Keratinocyte (primary cell): ENCODE results near the gene MTUS2. TPM values are rescaled to one million over a fixed set of nuclear protein-coding genes. Genes with fewer than 3 reads are reported as not detected.

ENCODE experiments used
- DNase-seq: peaks from one replicate; pipeline ENCODE4 v3.0.0-alpha.2; 2011; ENCODE audit warnings: low read depth, missing footprints, low spot score
- FAIRE-seq: peaks from 2 replicates; lab custom pipeline; 2011; peaks lifted over from hg19 to GRCh38; lab: Jason Lieb, UNC
- H2AFZ ChIP-seq: 2 replicates; pipeline ENCODE4 v1.6.0; 2012; ENCODE audit warnings: low read length, control low read depth, inconsistent platforms; ENCODE audit not compliant: control insufficient read depth
- H3K27ac ChIP-seq: 2 replicates; pipeline ENCODE4 v1.5.1; 2011; ENCODE audit warnings: low read length; ENCODE audit not compliant: control insufficient read depth, insufficient read depth
- H3K27me3 ChIP-seq: 3 replicates; pipeline ENCODE4 v1.6.0; 2011; ENCODE audit warnings: low read length; ENCODE audit not compliant: control insufficient read depth, insufficient read depth; ENCODE audit errors: extremely low read depth
- H3K36me3 ChIP-seq, 2 experiments: 2 replicates in 1 of 2; 3 replicates in 1 of 2; pipeline ENCODE4 v1.5.1; 2011; ENCODE audit warnings: low read length in 2 of 2, mild to moderate bottlenecking in 1 of 2; ENCODE audit not compliant: control insufficient read depth in 2 of 2, insufficient read depth in 2 of 2; ENCODE audit errors: extremely low read depth in 1 of 2
- H3K4me1 ChIP-seq: 3 replicates; pipeline ENCODE4 v1.5.1; 2011; ENCODE audit warnings: low read length; ENCODE audit not compliant: control insufficient read depth, insufficient read depth; ENCODE audit errors: extremely low read depth
- H3K4me2 ChIP-seq: 3 replicates; pipeline ENCODE4 v1.6.0; 2011; ENCODE audit warnings: low read depth, low read length; ENCODE audit not compliant: control insufficient read depth, insufficient read depth; ENCODE audit errors: extremely low read depth
- H3K4me3 ChIP-seq, 3 experiments: fragments of 200-600 bp in 1 of 3; sonication (generic) in 1 of 3; 2 replicates in 2 of 3; 3 replicates in 1 of 3; pipeline ENCODE4 v1.5.1; 2011 to 2016; ENCODE audit warnings: low read length in 3 of 3, mild to moderate bottlenecking in 3 of 3, control low read depth in 2 of 3, inconsistent platforms in 1 of 3, low read depth in 1 of 3, mixed read lengths in 1 of 3, mixed run types in 1 of 3, moderate library complexity in 1 of 3; ENCODE audit not compliant: control insufficient read depth in 2 of 3, insufficient read depth in 2 of 3; ENCODE audit errors: extremely low read depth in 1 of 3
- H3K79me2 ChIP-seq: 2 replicates; pipeline ENCODE4 v1.6.0; 2012; ENCODE audit warnings: low read length; ENCODE audit not compliant: control insufficient read depth, insufficient read depth
- H3K9ac ChIP-seq: 3 replicates; pipeline ENCODE4 v1.6.0; 2011; ENCODE audit warnings: low read length; ENCODE audit not compliant: control insufficient read depth, insufficient read depth; ENCODE audit errors: extremely low read depth
- H3K9me1 ChIP-seq: 3 replicates; pipeline ENCODE4 v1.6.0; 2011; ENCODE audit warnings: low read length; ENCODE audit not compliant: control insufficient read depth, insufficient read depth; ENCODE audit errors: extremely low read depth
- H3K9me3 ChIP-seq: 2 replicates; pipeline ENCODE4 v1.5.1; 2012; ENCODE audit warnings: low read depth, low read length; ENCODE audit not compliant: control insufficient read depth
- H4K20me1 ChIP-seq: 3 replicates; pipeline ENCODE4 v1.6.0; 2011; ENCODE audit warnings: low read length; ENCODE audit not compliant: control insufficient read depth, insufficient read depth; ENCODE audit errors: extremely low read depth
- CTCF ChIP-seq, 3 experiments: IDR thresholded peaks in 1 of 3; conservative IDR thresholded peaks in 1 of 3; optimal IDR thresholded peaks in 1 of 3; 2 replicates in 2 of 3; 3 replicates in 1 of 3; pipeline versions ENCODE3 to v1.5.1; 2011; ENCODE audit warnings: low read length in 3 of 3, mild to moderate bottlenecking in 3 of 3, moderate library complexity in 2 of 3, control low read depth in 1 of 3, inconsistent platforms in 1 of 3; ENCODE audit not compliant: insufficient read depth in 2 of 3; ENCODE audit errors: extremely low read depth in 1 of 3
- EZH2 ChIP-seq: IDR thresholded peaks from one replicate; pipeline ENCODE4 v1.6.1; 2012; ENCODE audit warnings: inconsistent platforms, mild to moderate bottlenecking, low read length, moderate library complexity
- dilution Hi-C: fragments of 300-500 bp; cut with MboI; formaldehyde crosslinking; loops from one replicate; pipeline ENCODE4 v1.7.0; 2020; ENCODE audit warnings: low sequenced_read_pairs; ENCODE audit not compliant: extremely low pct_ligation_motif_present
- polyA plus RNA-seq, 5 experiments: library from polyadenylated mRNA; depleted of rRNA in 3 of 5; stranded (reverse) in 3 of 5; stranded (forward) in 1 of 5; unstranded in 1 of 5; fragments of >200 nt; gene quantifications; 1 replicate in 1 of 5; 2 replicates in 3 of 5; 3 replicates in 1 of 5; pipeline versions ENCODE4 v1.2.1 to v1.2.3, GENCODE V29; 2011 to 2012; ENCODE audit warnings: missing spikeins in 2 of 5, low read depth in 1 of 5, low replicate concordance in 1 of 5

MTUS2 gene
- polyA plus RNA-seq, 1 donor (not counting 4 experiments of a cell fraction or from before 2014, with no cell fraction given) = 0.17 TPM

- dilution Hi-C loops = no loop called here
- Histone ChIP-seq H3K4me2 (no peak overlapping the region), H3K4me3 (no peak overlapping the region), H4K20me1 (no peaks in the 10 kb centered on the region), H3K4me1 (no peaks in the 10 kb centered on the region), H2AFZ (no peak overlapping the region), H3K79me2 (no peaks in the 10 kb centered on the region), H3K9me3 (peaks cover 4% of the 10 kb centered on the region), H3K27ac (no peak overlapping the region), H3K36me3 (no peaks in the 10 kb centered on the region), H3K27me3 (no peaks in the 10 kb centered on the region), H3K9me1 (no peaks in the 10 kb centered on the region), H3K9ac (no peak overlapping the region)
- TF ChIP-seq EZH2 (no peak), CTCF (optimal IDR thresholded peaks at IDR 0.05 in 1 of 3, IDR thresholded peaks at IDR 0.05 in 1 of 3, conservative IDR thresholded peaks at IDR 0.05 in 1 of 3; ENCODE audit: extremely low read depth in 1 of 3, insufficient read depth in 2 of 3, low read length in 3 of 3) (no peak)
- FAIRE-seq (no peak), DNase-seq (no peak)
Observed at GRCh38 chr13:29021311-29021710, 201.2 kb downstream of the MTUS2 start.

GRCh38 chr13:29021717-29022116, 201.6 kb downstream of the MTUS2 start:
- no peak for FAIRE-seq
- dilution Hi-C loops = no loop called here

More at GRCh38 chr13:29021717-29022116, 201.6 kb downstream of the MTUS2 start:
- no peaks in the 10 kb centered on the region for H3K36me3 ChIP-seq
- no peak for TF ChIP-seq CTCF (optimal IDR thresholded peaks at IDR 0.05 in 1 of 3, IDR thresholded peaks at IDR 0.05 in 1 of 3, conservative IDR thresholded peaks at IDR 0.05 in 1 of 3; ENCODE audit: extremely low read depth in 1 of 3, insufficient read depth in 2 of 3, low read length in 3 of 3)
- no peak for TF ChIP-seq EZH2
- H3K9me1 ChIP-seq = no peaks in the 10 kb centered on the region
- DNase-seq = no peak
- no peak overlapping the region for H3K4me2 ChIP-seq
- no peaks in the 10 kb centered on the region for H3K27me3 ChIP-seq
- no peaks in the 10 kb centered on the region for H3K79me2 ChIP-seq
- H4K20me1 ChIP-seq = no peaks in the 10 kb centered on the region
- H2AFZ ChIP-seq = no peak overlapping the region
- H3K9me3 ChIP-seq = peaks cover 4% of the 10 kb centered on the region
- H3K27ac ChIP-seq = no peak overlapping the region
- H3K4me3 ChIP-seq = no peak overlapping the region
- no peaks in the 10 kb centered on the region for H3K4me1 ChIP-seq
- H3K9ac ChIP-seq = no peak overlapping the region
